Activated B cell treated with CpG ODN at 0.5 μM for 24 hours (primary cell): Measurements from ENCODE around the gene FAM240A. TPM values are rescaled to one million over a fixed set of nuclear protein-coding genes. Genes with fewer than 3 reads are reported as not detected.
A peak's percentile ranks its signal among the peaks of the same experiment; 100 is the strongest.

ENCODE experiments used
- ATAC-seq: fragments of 200-7000 bp; cut with Tn5 transposase; one replicate; pipeline ENCODE4 v1.10.0; 2021; ENCODE audit warnings: low read depth, mild to moderate bottlenecking, moderate library complexity
- CTCF ChIA-PET: fragments of 350-600 bp; sonication (Branson Sonifier 250); formaldehyde crosslinking; loops from one replicate; lab custom pipeline; 2021; ENCODE audit warnings: antibody characterized with exemption; lab: Charles Lee
- POLR2A ChIA-PET: fragments of 350-600 bp; sonication (Branson Sonifier 250); formaldehyde crosslinking; loops from one replicate; lab custom pipeline; 2021; ENCODE audit warnings: antibody characterized with exemption; lab: Charles Lee
- DNase-seq: peaks from one replicate; pipeline ENCODE4 v3.0.0; 2022
- H3K27ac Mint-ChIP-seq: one replicate; pipeline ENCODE4 v1.8.0; 2020; ENCODE audit warnings: mixed read lengths
- H3K27me3 Mint-ChIP-seq: one replicate; pipeline ENCODE4 v1.8.0; 2021; ENCODE audit warnings: mixed read lengths
- H3K36me3 Mint-ChIP-seq: one replicate; pipeline ENCODE4 v1.8.0; 2021; ENCODE audit warnings: low read depth, mixed read lengths
- H3K4me1 Mint-ChIP-seq: one replicate; pipeline ENCODE4 v1.8.0; 2021; ENCODE audit warnings: mixed read lengths
- H3K4me3 Mint-ChIP-seq: one replicate; pipeline ENCODE4 v1.8.0; 2020; ENCODE audit warnings: mild to moderate bottlenecking, mixed read lengths
- H3K9me3 Mint-ChIP-seq: one replicate; pipeline ENCODE4 v1.8.0; 2020; ENCODE audit warnings: mixed read lengths
- intact Hi-C: fragments of 100-400 bp; cut with micrococcal nuclease; formaldehyde crosslinking; loops from one replicate; pipeline ENCODE4 v1.15.1; 2024
- total RNA-seq: library from RNA; stranded (reverse); gene quantifications from 2 replicates; pipeline ENCODE4 v1.2.3, GENCODE V29; 2022
- TF ChIP-seq, protein P1 (sequence below): fragments of 200-600 bp; IDR thresholded peaks from one replicate; pipeline ENCODE4 v1.8.0; 2022; ENCODE audit warnings: antibody characterized with exemption, mild to moderate bottlenecking

Gene FAM240A
- total RNA-seq, 1 donor from 2014 or later = not detected

DNA sequence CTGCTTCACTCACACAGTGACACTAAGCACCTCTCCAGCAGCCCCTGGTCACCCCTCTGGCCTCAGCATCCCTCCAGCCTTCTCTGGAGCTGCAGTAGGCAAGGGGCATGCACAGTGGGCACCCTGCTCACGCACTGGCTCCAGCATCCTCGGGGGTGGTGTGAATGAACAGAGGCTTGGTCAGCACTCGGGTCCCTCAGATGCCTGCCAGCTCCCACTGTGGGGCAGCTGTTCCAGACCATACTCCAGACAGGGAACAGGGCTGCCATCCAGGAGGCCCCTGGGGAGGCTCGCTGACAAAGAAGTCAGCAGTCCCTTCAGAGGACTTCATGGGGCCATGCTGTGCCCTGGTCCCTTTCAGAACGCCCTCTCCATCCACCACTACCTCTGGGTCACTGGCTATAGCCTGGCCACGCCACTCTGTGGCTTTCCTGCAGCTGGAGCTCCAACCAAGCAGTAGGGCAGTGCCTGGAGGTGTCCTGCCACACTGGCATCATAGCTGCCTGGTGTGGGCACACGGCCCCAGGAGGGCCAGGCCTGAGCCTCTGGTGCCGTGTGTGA lies 54.8 kb downstream of the FAM240A start:
- H3K36me3 Mint-ChIP-seq = no peaks in the 10 kb centered on the region
- no peaks in the 10 kb centered on the region for H3K9me3 Mint-ChIP-seq
- no peak overlapping the region for H3K27ac Mint-ChIP-seq
- CTCF ChIA-PET = no interaction called here
- no peak for DNase-seq
- intact Hi-C loops = no loop called here
- ATAC-seq = no peak
- TF ChIP-seq, protein P1, sequence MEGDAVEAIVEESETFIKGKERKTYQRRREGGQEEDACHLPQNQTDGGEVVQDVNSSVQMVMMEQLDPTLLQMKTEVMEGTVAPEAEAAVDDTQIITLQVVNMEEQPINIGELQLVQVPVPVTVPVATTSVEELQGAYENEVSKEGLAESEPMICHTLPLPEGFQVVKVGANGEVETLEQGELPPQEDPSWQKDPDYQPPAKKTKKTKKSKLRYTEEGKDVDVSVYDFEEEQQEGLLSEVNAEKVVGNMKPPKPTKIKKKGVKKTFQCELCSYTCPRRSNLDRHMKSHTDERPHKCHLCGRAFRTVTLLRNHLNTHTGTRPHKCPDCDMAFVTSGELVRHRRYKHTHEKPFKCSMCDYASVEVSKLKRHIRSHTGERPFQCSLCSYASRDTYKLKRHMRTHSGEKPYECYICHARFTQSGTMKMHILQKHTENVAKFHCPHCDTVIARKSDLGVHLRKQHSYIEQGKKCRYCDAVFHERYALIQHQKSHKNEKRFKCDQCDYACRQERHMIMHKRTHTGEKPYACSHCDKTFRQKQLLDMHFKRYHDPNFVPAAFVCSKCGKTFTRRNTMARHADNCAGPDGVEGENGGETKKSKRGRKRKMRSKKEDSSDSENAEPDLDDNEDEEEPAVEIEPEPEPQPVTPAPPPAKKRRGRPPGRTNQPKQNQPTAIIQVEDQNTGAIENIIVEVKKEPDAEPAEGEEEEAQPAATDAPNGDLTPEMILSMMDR = no peak
- H3K4me1 Mint-ChIP-seq = no peaks in the 10 kb centered on the region
- POLR2A ChIA-PET = interaction anchor here (0.6 kb wide), 1 partner anchor 934 kb away, joined by 4 read pairs; no protein-coding TSS in a partner anchor
- peaks cover 8% of the 10 kb centered on the region for H3K27me3 Mint-ChIP-seq
- no peak overlapping the region for H3K4me3 Mint-ChIP-seq

DNA sequence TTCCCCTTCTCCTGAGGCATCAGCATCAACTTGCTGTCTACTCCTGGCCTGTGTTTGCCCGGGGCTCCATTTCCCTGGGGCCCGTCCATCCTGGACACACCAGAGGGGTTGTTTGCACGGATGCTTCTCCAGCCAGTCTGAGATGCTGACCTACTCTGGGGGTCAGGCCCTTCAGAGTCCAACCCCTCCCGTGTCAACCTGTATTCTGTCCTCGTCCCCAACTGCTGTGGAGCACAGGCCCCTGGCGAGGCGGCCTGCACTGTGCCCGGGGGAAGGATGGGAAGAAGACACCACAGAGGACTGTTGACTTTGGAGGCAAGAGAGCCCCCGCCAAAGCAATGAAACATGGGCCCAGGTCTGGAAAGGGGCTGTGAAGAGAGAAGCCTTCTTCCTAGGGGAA lies 55.3 kb downstream of the FAM240A start:
- intact Hi-C loops = no loop called here
- H3K9me3 Mint-ChIP-seq = no peaks in the 10 kb centered on the region
- POLR2A ChIA-PET = no interaction called here

DNA sequence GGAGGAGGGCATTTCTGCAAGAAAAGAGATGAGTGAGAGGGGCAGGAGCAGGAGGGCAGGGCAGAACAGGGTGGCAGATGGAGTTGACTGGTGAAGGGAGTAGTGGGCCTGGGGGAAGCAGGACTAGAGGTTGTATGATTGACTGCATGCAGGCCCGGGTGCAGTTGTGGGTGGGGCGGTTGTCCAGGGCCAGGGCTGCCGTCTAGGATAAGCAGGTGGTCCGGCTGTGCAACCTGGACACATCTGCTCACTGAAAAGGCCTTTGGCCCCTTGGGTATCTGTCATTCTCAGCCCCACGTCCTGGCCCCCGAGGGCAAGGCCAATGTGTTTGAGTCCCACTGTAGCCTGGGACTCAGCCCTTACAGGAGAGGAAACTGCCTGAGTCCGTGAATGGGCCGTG lies 55.8 kb downstream of the FAM240A start:
- intact Hi-C loops = no loop called here
- no peaks in the 10 kb centered on the region for H3K4me1 Mint-ChIP-seq
- no peaks in the 10 kb centered on the region for H3K9me3 Mint-ChIP-seq
- TF ChIP-seq, protein P1 = no peak
- ATAC-seq (no peak), DNase-seq (peak; percentile 1)
- ChIA-PET CTCF (no interaction called here), POLR2A (no interaction called here)
- no peak overlapping the region for H3K4me3 Mint-ChIP-seq
- H3K36me3 Mint-ChIP-seq = no peaks in the 10 kb centered on the region
- no peaks in the 10 kb centered on the region for H3K27me3 Mint-ChIP-seq
- H3K27ac Mint-ChIP-seq = no peak overlapping the region

More for the DNA sequence above, 55.3 kb downstream of the FAM240A start:
- H3K4me3 Mint-ChIP-seq = no peak overlapping the region
- no peaks in the 10 kb centered on the region for H3K4me1 Mint-ChIP-seq
- ATAC-seq (no peak), DNase-seq (no peak)
- no peaks in the 10 kb centered on the region for H3K36me3 Mint-ChIP-seq
- H3K27me3 Mint-ChIP-seq = peaks cover 3% of the 10 kb centered on the region
- no peak overlapping the region for H3K27ac Mint-ChIP-seq
- TF ChIP-seq, protein P1 = no peak
- CTCF ChIA-PET = no interaction called here

DNA sequence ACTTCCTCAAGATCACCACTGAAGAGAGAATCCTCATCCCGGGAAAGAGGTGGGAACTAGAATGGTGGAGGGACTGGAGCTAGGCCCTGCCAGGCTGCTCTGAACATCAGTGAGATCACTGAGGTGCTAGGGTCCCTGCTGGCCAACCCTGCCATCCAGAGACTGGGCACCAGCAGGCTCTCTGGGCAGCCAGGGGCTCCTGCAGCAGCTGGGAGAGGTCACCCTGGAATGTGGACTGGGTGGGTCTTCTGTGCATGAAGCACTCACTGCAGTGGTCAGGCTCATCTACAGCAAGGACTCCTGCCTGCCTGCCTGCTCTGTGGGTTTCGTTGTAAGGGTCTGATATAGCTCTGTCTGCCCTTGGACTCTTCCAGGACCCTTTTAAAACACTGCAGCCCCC lies 56.3 kb downstream of the FAM240A start:
- ATAC-seq (no peak), DNase-seq (peak; percentile 1)
- TF ChIP-seq, protein P1 = no peak
- Mint-ChIP-seq H3K4me1 (no peaks in the 10 kb centered on the region), H3K4me3 (no peak overlapping the region), H3K9me3 (no peaks in the 10 kb centered on the region), H3K27me3 (peaks cover 3% of the 10 kb centered on the region), H3K36me3 (no peaks in the 10 kb centered on the region), H3K27ac (no peak overlapping the region)
- ChIA-PET POLR2A (no interaction called here), CTCF (no interaction called here)
- intact Hi-C loops = no loop called here

DNA sequence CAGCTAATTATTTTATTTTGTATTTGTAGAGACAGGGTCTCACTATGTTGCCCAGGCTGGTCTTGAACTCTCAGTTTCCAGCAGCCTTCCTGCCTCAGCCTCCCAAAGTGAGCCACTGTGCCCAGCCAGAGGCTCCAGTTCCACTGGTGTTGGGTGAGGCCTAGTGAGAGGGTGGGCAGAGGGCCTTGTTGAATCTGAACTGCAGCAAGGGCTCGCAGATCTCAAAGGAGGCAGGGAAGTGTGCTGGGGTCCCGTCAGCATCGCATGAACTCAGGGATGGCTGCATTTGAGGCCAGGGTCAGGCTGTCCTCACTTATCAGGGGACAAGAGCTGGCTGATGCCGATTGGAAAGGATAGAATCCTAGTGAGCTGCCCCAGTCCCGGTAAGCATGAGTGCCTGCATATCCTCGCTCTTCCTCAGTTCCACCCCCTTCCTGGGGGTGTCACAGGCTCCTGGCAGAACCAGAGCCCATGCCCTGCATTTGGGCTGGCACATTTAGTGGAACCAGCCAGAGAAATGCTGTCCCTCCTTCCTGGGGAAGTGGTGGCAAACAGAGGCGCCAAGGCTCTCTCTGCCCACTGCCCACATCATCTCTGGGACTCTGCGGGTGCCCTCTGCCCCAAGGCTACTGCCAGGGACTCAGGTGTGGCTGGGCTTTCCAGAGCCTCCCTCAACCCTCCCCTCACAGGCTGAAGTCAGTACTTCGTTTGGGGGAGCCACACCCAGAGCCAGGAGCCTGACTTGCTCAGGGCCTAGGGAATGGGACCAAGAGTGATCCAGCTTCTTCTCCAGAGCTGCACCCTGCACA lies 57.1 kb downstream of the FAM240A start:
- Mint-ChIP-seq H3K27ac (no peak overlapping the region), H3K27me3 (peaks cover 7% of the 10 kb centered on the region), H3K4me3 (no peak overlapping the region), H3K9me3 (no peaks in the 10 kb centered on the region), H3K4me1 (no peaks in the 10 kb centered on the region), H3K36me3 (no peaks in the 10 kb centered on the region)
- intact Hi-C loops = no loop called here
- TF ChIP-seq, protein P1 = no peak
- DNase-seq = peak; percentile 10
- CTCF ChIA-PET = no interaction called here
- POLR2A ChIA-PET = no interaction called here
- ATAC-seq = no peak
